Heart right ventricle (tissue), 16 donors: ENCODE data around the gene TXNRD2. TPM values are rescaled to one million over a fixed set of nuclear protein-coding genes. Genes with fewer than 3 reads are reported as not detected.

ENCODE experiments used
- ATAC-seq, 8 donors: fragments of 200-7000 bp; cut with Tn5 transposase; one replicate each; pipeline ENCODE4 v1.9.1; 2020; ENCODE audit warnings: mild to moderate bottlenecking in 8 of 8, moderate library complexity in 8 of 8, moderate number of reproducible peaks in 1 of 8
- DNase-seq, 2 donors: peaks; one replicate each; pipeline ENCODE4 v3.0.0-alpha.2; 2020
- H3K27ac ChIP-seq, 10 donors: fragments of 200-600 bp; sonication (generic) in 2 of 10; one replicate each; pipeline versions ENCODE4 v1.5.0 to v1.8.0; 2020 to 2022; ENCODE audit warnings: mild to moderate bottlenecking in 3 of 10
- H3K27me3 ChIP-seq, 7 donors: fragments of 200-600 bp; one replicate each; pipeline ENCODE4 v1.8.0; 2021 to 2022; ENCODE audit warnings: mild to moderate bottlenecking in 2 of 7
- H3K36me3 ChIP-seq, 9 donors: fragments of 200-600 bp; sonication (generic) in 1 of 9; one replicate each; pipeline versions ENCODE4 v1.5.0 to v1.8.0; 2020 to 2022; ENCODE audit warnings: mild to moderate bottlenecking in 2 of 9
- H3K4me1 ChIP-seq, 9 donors: fragments of 200-600 bp; sonication (generic) in 1 of 9; one replicate each; pipeline versions ENCODE4 v1.5.0 to v1.8.0; 2020 to 2022; ENCODE audit warnings: mild to moderate bottlenecking in 4 of 9
- H3K4me3 ChIP-seq, 10 donors: fragments of 200-600 bp; sonication (generic) in 2 of 10; one replicate each; pipeline versions ENCODE4 v1.5.0 to v1.8.0; 2020 to 2022; ENCODE audit warnings: mild to moderate bottlenecking in 7 of 10, moderate library complexity in 2 of 10
- H3K9me3 ChIP-seq, 11 donors: fragments of 200-600 bp in 10 of 11; sonication (generic) in 2 of 11; one replicate each; pipeline versions ENCODE4 v1.5.0 to v1.8.0; 2013 to 2022; ENCODE audit warnings: mild to moderate bottlenecking in 2 of 11, control low read depth in 1 of 11, moderate library complexity in 1 of 11
- CTCF ChIP-seq, 9 donors: fragments of 200-600 bp; sonication (generic) in 2 of 9; IDR thresholded peaks; one replicate each; pipeline versions ENCODE4 v1.5.0 to v1.8.0; 2021 to 2022; ENCODE audit warnings: antibody characterized with exemption in 9 of 9, mild to moderate bottlenecking in 5 of 9, moderate library complexity in 1 of 9
- WGBS, 2 donors: extraction: QIAGEN DNeasy Blood & Tissue Kit; methylation state at CpG; one replicate each; pipeline ENCODE4 v1.1.7; 2013; ENCODE audit warnings: inconsistent platforms in 1 of 2; 5-methylcytosine and 5-hydroxymethylcytosine counted together
- intact Hi-C, 10 donors: fragments of 100-400 bp; cut with DNase I; formaldehyde crosslinking; loops; one replicate each; pipeline versions ENCODE4 v1.11.1 to v1.14.2; 2022
- polyA plus RNA-seq, 2 donors: library from polyadenylated mRNA; stranded (reverse); fragments of 200-250 nt; gene quantifications; one replicate each; pipeline ENCODE4 v1.2.3, GENCODE V29; 2013
- total RNA-seq, 10 donors: library from RNA; stranded (reverse); fragmentation: NEBNext Ultra II Directional in 3 of 10; extraction: Animal tissue kit (Norgen Biotek cat#: 25700) in 3 of 10; gene quantifications; one replicate each; pipeline versions ENCODE4 v1.2.1 to v1.2.4, GENCODE V29; 2021 to 2023
- donor health status: Arrhythmogenic right ventricular cardiomyopathy.
- donor health status: ischemic (EF 13 %, LVEDD 7.1; RV severe dilation, severe dysfunction).
- donor health status: healthy with polysubstance abuse.
- donor health status: DM: no; HTN: yes; CAD: no.
- donor health status: DM: no; HTN: no; CAD: no.
- donor health status: ischemic (EF 25% LVEDD 6.9; RV normal size, moderate dysfunction).
- donor health status: ischemic (EF 25% LVEDD 5.7; RV mildly dilated, moderate dysfunction).
- donor health status: healthy.
- donor health status: DM: yes; HTN: yes; CAD: no.
- donor health status: Ischemic cardiomyopathy.
- donor health status: ischemic (EF 35%, LVEDD 5.7; RV mildly dilated, moderate dysfunction).
- donor health status: nonischemic (EF 11% LVEDD 7.7; RV severe dilation, severe dysfunction).
- donor health status: DM: yes; HTN: yes; CAD: no.
- donor health status: PGD.
- donor health status: ischemic (EF 29% LVEDD 5.4; RV normal size, mild dysfunction).
- donor health status: nonischemic (EF 23%, LVEDD 6.1; RV moderate dilation, normal function).

Gene TXNRD2
- total and polyA plus RNA-seq, 12 donors = 25.8 to 103 (median 35.0) TPM

- no peak overlapping the region for H3K27ac ChIP-seq
- TF ChIP-seq CTCF (IDR thresholded peaks at IDR 0.05) = no peak
- H3K27me3 ChIP-seq = no peaks in the 10 kb centered on the region
- WGBS, 2 donors = 83 to 88% methylated on average over 9 of the region's 9 CpGs
- H3K4me3 ChIP-seq = no peak overlapping the region
- intact Hi-C loops = no loop called here
- peak in 2 of 8 donors; percentile 33 to 51 for ATAC-seq
- peaks cover 0 to 54% (median under 1%) of the 10 kb centered on the region in 9 donors for H3K36me3 ChIP-seq
- H3K9me3 ChIP-seq = no peaks in the 10 kb centered on the region
- no peaks in the 10 kb centered on the region for H3K4me1 ChIP-seq
- no peak for DNase-seq
These were observed 38.6 kb downstream of the TXNRD2 start for GRCh38 chr22:19903031-19903430.

- peaks cover 0 to 62% (median 4%) of the 10 kb centered on the region in 9 donors for H3K36me3 ChIP-seq
- ATAC-seq = no peak
- H3K27ac ChIP-seq = no peak overlapping the region
- no peaks in the 10 kb centered on the region for H3K4me1 ChIP-seq
- 91% methylated on average over 7 of the region's 7 CpGs for WGBS, 2 donors
- no peak for TF ChIP-seq CTCF (IDR thresholded peaks at IDR 0.05)
- no peaks in the 10 kb centered on the region for H3K9me3 ChIP-seq
- H3K4me3 ChIP-seq = no peak overlapping the region
- no peak for DNase-seq
- intact Hi-C loops = no loop called here
- H3K27me3 ChIP-seq = no peaks in the 10 kb centered on the region
These were observed 39.3 kb downstream of the TXNRD2 start for GRCh38 chr22:19902245-19902715.

GRCh38 chr22:19901577-19902244, 39.9 kb downstream of the TXNRD2 start:
- Histone ChIP-seq H3K27me3 (no peaks in the 10 kb centered on the region), H3K4me3 (no peak overlapping the region), H3K27ac (no peak overlapping the region), H3K9me3 (no peaks in the 10 kb centered on the region), H3K36me3 (peaks cover 0 to 67% (median 4%) of the 10 kb centered on the region in 9 donors), H3K4me1 (no peaks in the 10 kb centered on the region)
- 94 to 96% methylated on average over 11 of the region's 11 CpGs for WGBS, 2 donors
- DNase-seq (no peak), ATAC-seq (no peak)
- no peak for TF ChIP-seq CTCF (IDR thresholded peaks at IDR 0.05)
- intact Hi-C loops = no loop called here

GRCh38 chr22:19900707-19901436, 40.7 kb downstream of the TXNRD2 start:
- TF ChIP-seq CTCF (IDR thresholded peaks at IDR 0.05) = no peak
- Histone ChIP-seq H3K9me3 (no peaks in the 10 kb centered on the region), H3K4me3 (no peak overlapping the region), H3K27ac (no peak overlapping the region), H3K36me3 (peaks cover 0 to 61% (median 4%) of the 10 kb centered on the region in 9 donors), H3K4me1 (no peaks in the 10 kb centered on the region), H3K27me3 (no peaks in the 10 kb centered on the region)
- no peak for DNase-seq
- WGBS, 2 donors = 90 to 92% methylated on average over 13 of the region's 13 CpGs
- intact Hi-C loops = no loop called here
- ATAC-seq = no peak
